ENCODE results near the gene RBFOX2. TPM values are rescaled to one million over a fixed set of nuclear protein-coding genes. Genes with fewer than 3 reads are reported as not detected.
A peak's percentile ranks its signal among the peaks of the same experiment; 100 is the strongest.

The RBFOX2 gene
- total RNA-seq, 1 experiment from 2014 or later: 144 TPM

GRCh38 chr22:35883031-35883620, 145.5 kb downstream of the RBFOX2 start:
- no peak overlapping the region for H3K27ac ChIP-seq
- DNase-seq (ENCODE audit: low read depth in 1 of 2, low spot score in 2 of 2): no peak

GRCh38 chr22:35882211-35883030, 146.2 kb downstream of the RBFOX2 start:
- no peak for DNase-seq (ENCODE audit: low read depth in 1 of 2, low spot score in 2 of 2)

More at GRCh38 chr22:35883031-35883620, 145.5 kb downstream of the RBFOX2 start:
- no peaks in the 10 kb centered on the region for H3K9me3 ChIP-seq (replicated peaks)
- no peak overlapping the region for H3K4me3 ChIP-seq
- H3K4me1 ChIP-seq (replicated peaks): peaks cover 30% of the 10 kb centered on the region
- H3K36me3 ChIP-seq: no peaks in the 10 kb centered on the region
- H3K27me3 ChIP-seq (replicated peaks): no peaks in the 10 kb centered on the region

GRCh38 chr22:35879351-35879750, 149.3 kb downstream of the RBFOX2 start:
- DNase-seq (ENCODE audit: low read depth in 1 of 2, low spot score in 2 of 2): no peak
- H3K4me1 ChIP-seq (replicated peaks): peaks cover 17% of the 10 kb centered on the region
- no peak overlapping the region for H3K27ac ChIP-seq
- H3K4me3 ChIP-seq: no peak overlapping the region
- H3K9me3 ChIP-seq (replicated peaks): no peaks in the 10 kb centered on the region
- no peaks in the 10 kb centered on the region for H3K27me3 ChIP-seq (replicated peaks)
- H3K36me3 ChIP-seq: no peaks in the 10 kb centered on the region

More at GRCh38 chr22:35882211-35883030, 146.2 kb downstream of the RBFOX2 start:
- Histone ChIP-seq H3K27me3 (replicated peaks) (no peaks in the 10 kb centered on the region), H3K9me3 (replicated peaks) (no peaks in the 10 kb centered on the region), H3K4me3 (no peak overlapping the region), H3K36me3 (no peaks in the 10 kb centered on the region), H3K27ac (no peak overlapping the region), H3K4me1 (replicated peaks) (peaks cover 24% of the 10 kb centered on the region)

DNA sequence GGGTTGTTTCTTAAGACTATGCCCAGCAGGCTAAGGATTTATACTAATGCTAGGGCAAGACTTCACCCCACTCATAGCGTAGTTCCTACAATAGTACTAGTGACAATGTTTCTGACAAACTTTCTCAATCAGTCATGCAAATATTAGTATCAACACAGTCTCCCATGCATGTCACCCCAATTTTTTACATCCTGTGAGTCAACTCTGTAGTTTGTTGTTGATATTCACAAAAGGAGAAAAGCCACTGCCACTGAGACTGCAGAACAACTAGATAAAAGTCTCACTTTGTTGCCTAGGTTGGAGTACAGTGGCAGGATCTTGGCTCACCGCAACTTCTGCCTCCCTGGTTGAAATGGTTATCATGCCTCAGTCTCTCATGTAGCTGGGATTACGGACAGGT, 155.2 kb downstream of the RBFOX2 start:
- no peaks in the 10 kb centered on the region for H3K36me3 ChIP-seq
- DNase-seq (ENCODE audit: low read depth in 1 of 2, low spot score in 2 of 2): no peak

GRCh38 chr22:35872451-35872850, 156.2 kb downstream of the RBFOX2 start:
- DNase-seq (ENCODE audit: low read depth in 1 of 2, low spot score in 2 of 2): no peak
- Histone ChIP-seq H3K9me3 (replicated peaks) (no peaks in the 10 kb centered on the region), H3K4me1 (replicated peaks) (peaks cover 6% of the 10 kb centered on the region), H3K36me3 (no peaks in the 10 kb centered on the region), H3K4me3 (no peak overlapping the region), H3K27me3 (replicated peaks) (no peaks in the 10 kb centered on the region), H3K27ac (no peak overlapping the region)

More for the DNA sequence above, 155.2 kb downstream of the RBFOX2 start:
- peaks cover 6% of the 10 kb centered on the region for H3K4me1 ChIP-seq (replicated peaks)
- no peak overlapping the region for H3K4me3 ChIP-seq
- H3K9me3 ChIP-seq (replicated peaks): no peaks in the 10 kb centered on the region
- no peak overlapping the region for H3K27ac ChIP-seq
- no peaks in the 10 kb centered on the region for H3K27me3 ChIP-seq (replicated peaks)

- Histone ChIP-seq H3K9me3 (replicated peaks) (no peaks in the 10 kb centered on the region), H3K27me3 (replicated peaks) (no peaks in the 10 kb centered on the region), H3K4me1 (replicated peaks) (peaks cover 6% of the 10 kb centered on the region), H3K27ac (no peak overlapping the region), H3K4me3 (no peak overlapping the region), H3K36me3 (no peaks in the 10 kb centered on the region)
- no peak for DNase-seq (ENCODE audit: low read depth in 1 of 2, low spot score in 2 of 2)
Observed at GRCh38 chr22:35870517-35871293, 157.9 kb downstream of the RBFOX2 start.

GRCh38 chr22:35868938-35869337, 159.7 kb downstream of the RBFOX2 start:
- peak in 1 of 2 experiments; percentile 24 for DNase-seq (ENCODE audit: low read depth in 1 of 2, low spot score in 2 of 2)
- Histone ChIP-seq H3K4me1 (replicated peaks) (peaks cover 6% of the 10 kb centered on the region), H3K4me3 (no peak overlapping the region), H3K27ac (peak overlapping the region; percentile 38), H3K36me3 (no peaks in the 10 kb centered on the region), H3K9me3 (replicated peaks) (no peaks in the 10 kb centered on the region), H3K27me3 (replicated peaks) (no peaks in the 10 kb centered on the region)

GRCh38 chr22:35866651-35867050, 162.0 kb downstream of the RBFOX2 start:
- no peaks in the 10 kb centered on the region for H3K27me3 ChIP-seq (replicated peaks)

DNA sequence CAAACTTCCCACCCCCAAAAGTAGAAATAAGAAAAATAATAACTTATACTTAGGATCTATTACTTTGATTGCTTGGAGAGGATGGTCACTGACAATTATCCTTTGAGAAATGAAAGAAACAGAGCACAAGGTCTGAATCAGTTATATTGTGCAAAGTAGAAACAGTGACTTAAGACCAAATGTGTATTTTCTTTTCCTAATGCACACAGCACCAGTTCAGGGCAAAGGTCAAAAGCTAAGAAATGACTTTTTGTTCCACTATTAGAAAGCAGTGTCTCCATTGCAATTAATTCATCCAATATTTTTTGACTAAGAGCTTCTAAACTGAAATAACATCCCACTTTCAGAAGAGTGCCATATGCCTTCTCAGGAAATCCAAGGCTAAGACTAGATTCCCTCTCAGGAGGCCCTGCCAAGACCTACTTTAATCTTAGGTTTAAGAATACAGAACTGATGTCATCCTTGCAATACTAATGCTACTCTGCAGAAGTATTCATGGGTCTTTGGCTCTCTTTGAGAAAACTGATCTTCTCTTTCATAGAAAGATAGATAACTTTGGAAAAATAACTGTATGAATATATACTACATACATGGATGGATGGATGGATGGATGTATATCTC, 164.0 kb downstream of the RBFOX2 start:
- no peak for DNase-seq (ENCODE audit: low read depth in 1 of 2, low spot score in 2 of 2)
- H3K4me3 ChIP-seq: no peak overlapping the region
- H3K27me3 ChIP-seq (replicated peaks): no peaks in the 10 kb centered on the region
- H3K4me1 ChIP-seq (replicated peaks): peaks cover 6% of the 10 kb centered on the region
- no peaks in the 10 kb centered on the region for H3K36me3 ChIP-seq
- H3K27ac ChIP-seq: no peak overlapping the region
- H3K9me3 ChIP-seq (replicated peaks): no peaks in the 10 kb centered on the region

More at GRCh38 chr22:35866651-35867050, 162.0 kb downstream of the RBFOX2 start:
- Histone ChIP-seq H3K9me3 (replicated peaks) (no peaks in the 10 kb centered on the region), H3K36me3 (no peaks in the 10 kb centered on the region), H3K27ac (no peak overlapping the region), H3K4me3 (no peak overlapping the region), H3K4me1 (replicated peaks) (peaks cover 6% of the 10 kb centered on the region)
- DNase-seq (ENCODE audit: low read depth in 1 of 2, low spot score in 2 of 2): no peak

DNA sequence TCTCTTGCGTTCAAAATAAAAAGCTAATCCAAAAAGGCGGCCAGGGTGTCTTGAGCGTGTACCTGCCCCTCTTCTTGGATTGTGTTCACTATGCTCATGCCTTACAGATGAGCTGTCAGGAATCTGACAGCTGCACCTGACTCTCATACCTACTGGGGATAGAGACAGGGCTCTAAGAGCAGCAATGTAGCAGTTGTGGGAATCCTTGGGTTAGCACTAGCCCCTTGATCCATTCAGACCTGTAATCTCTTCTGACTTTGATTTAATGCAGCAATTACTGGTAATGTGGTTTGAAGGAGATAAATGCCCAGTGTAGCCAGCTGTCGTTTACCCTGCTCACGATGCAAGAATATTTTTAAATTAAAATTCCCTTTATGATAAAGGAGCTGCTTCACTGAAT, 165.2 kb downstream of the RBFOX2 start:
- H3K9me3 ChIP-seq (replicated peaks): no peaks in the 10 kb centered on the region
- no peak overlapping the region for H3K4me3 ChIP-seq
- no peak overlapping the region for H3K27ac ChIP-seq
- no peaks in the 10 kb centered on the region for H3K27me3 ChIP-seq (replicated peaks)
- no peaks in the 10 kb centered on the region for H3K36me3 ChIP-seq
- no peak for DNase-seq (ENCODE audit: low read depth in 1 of 2, low spot score in 2 of 2)
- H3K4me1 ChIP-seq (replicated peaks): no peaks in the 10 kb centered on the region

GRCh38 chr22:35862697-35863096, 165.9 kb downstream of the RBFOX2 start:
- Histone ChIP-seq H3K4me1 (replicated peaks) (no peaks in the 10 kb centered on the region), H3K4me3 (no peak overlapping the region), H3K9me3 (replicated peaks) (no peaks in the 10 kb centered on the region), H3K36me3 (no peaks in the 10 kb centered on the region), H3K27me3 (replicated peaks) (no peaks in the 10 kb centered on the region), H3K27ac (no peak overlapping the region)
- no peak for DNase-seq (ENCODE audit: low read depth in 1 of 2, low spot score in 2 of 2)

GRCh38 chr22:35861451-35861850, 167.2 kb downstream of the RBFOX2 start:
- H3K36me3 ChIP-seq: no peaks in the 10 kb centered on the region
- H3K4me3 ChIP-seq: no peak overlapping the region

DNA sequence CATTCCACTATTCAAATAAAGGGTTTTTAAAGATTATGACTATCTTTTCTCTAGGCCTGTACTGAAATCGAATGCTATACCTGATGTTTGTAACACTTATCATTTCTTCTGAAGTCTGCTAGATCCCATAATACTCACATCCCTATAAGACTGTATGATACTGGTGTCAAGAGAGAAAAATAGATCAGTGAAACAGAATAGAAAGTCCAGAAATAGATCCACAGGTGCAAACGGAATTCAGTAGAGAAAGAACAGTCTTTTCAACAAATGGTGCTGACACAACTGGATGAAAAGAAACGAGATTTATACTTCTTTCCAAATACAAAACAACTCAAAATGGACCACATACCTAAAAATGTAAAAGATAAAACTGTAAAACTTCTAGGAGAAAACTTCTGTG, 167.8 kb downstream of the RBFOX2 start:
- no peaks in the 10 kb centered on the region for H3K36me3 ChIP-seq
- H3K27ac ChIP-seq: no peak overlapping the region
- DNase-seq (ENCODE audit: low read depth in 1 of 2, low spot score in 2 of 2): no peak
- no peak overlapping the region for H3K4me3 ChIP-seq
- no peaks in the 10 kb centered on the region for H3K27me3 ChIP-seq (replicated peaks)
- no peaks in the 10 kb centered on the region for H3K4me1 ChIP-seq (replicated peaks)
- H3K9me3 ChIP-seq (replicated peaks): no peaks in the 10 kb centered on the region

More at GRCh38 chr22:35861451-35861850, 167.2 kb downstream of the RBFOX2 start:
- no peaks in the 10 kb centered on the region for H3K27me3 ChIP-seq (replicated peaks)
- no peaks in the 10 kb centered on the region for H3K4me1 ChIP-seq (replicated peaks)
- no peak overlapping the region for H3K27ac ChIP-seq
- no peaks in the 10 kb centered on the region for H3K9me3 ChIP-seq (replicated peaks)
- no peak for DNase-seq (ENCODE audit: low read depth in 1 of 2, low spot score in 2 of 2)
